Measurements from ENCODE around the gene PRKD2. TPM values are rescaled to one million over a fixed set of nuclear protein-coding genes. Genes with fewer than 3 reads are reported as not detected.

PRKD2 gene
- total RNA-seq, 4 donors from 2014 or later: 40.1 to 201 (median 53.5) TPM

GRCh38 chr19:46692918-46693722 is 23.8 kb downstream of the PRKD2 start:
- TF ChIP-seq CTCF (IDR thresholded peaks at IDR 0.05): no peak
- no peak for TF ChIP-seq EP300 (IDR thresholded peaks at IDR 0.05; ENCODE audit: low read depth)
- no peak for TF ChIP-seq POLR2A (IDR thresholded peaks at IDR 0.05)
- no peak for TF ChIP-seq POLR2AphosphoS5 (IDR thresholded peaks at IDR 0.05)
- DNase-seq: no peak

GRCh38 chr19:46691948-46692347 is 25.0 kb downstream of the PRKD2 start:
- in situ Hi-C loops (cut with MboI; ENCODE audit: low pct_ligation_motif_present in 1 of 4, low pct_unique_long_range_greater_than_20kb in 1 of 4, low sequenced_read_pairs in 3 of 4) (no loop called here), intact Hi-C loops (cut with DNase I; ENCODE audit: low total_unique reads) (no loop called here)
- whole genome bisulfite sequencing, 2 donors (ENCODE audit: low coverage in 1 of 2): 100% methylated on average over 2 of the region's 2 CpGs; no CpG with 5 or more reads in 1 of the 2 donors
- Histone ChIP-seq H3K9me3 (no peaks in the 10 kb centered on the region), H3K27me3 (no peaks in the 10 kb centered on the region), H3K4me1 (peaks cover 0 to 3% (median 1%) of the 10 kb centered on the region in 4 donors), H3K4me3 (no peak overlapping the region), H3K36me3 (peaks cover 0 to 93% (median 42%) of the 10 kb centered on the region in 4 donors), H3K27ac (no peak overlapping the region)
- TF ChIP-seq POLR2AphosphoS5 (IDR thresholded peaks at IDR 0.05): no peak
- no peak for TF ChIP-seq CTCF (IDR thresholded peaks at IDR 0.05)
- no peak for TF ChIP-seq EP300 (IDR thresholded peaks at IDR 0.05; ENCODE audit: low read depth)
- no peak for TF ChIP-seq POLR2A (IDR thresholded peaks at IDR 0.05)
- DNase-seq: no peak

More at GRCh38 chr19:46692918-46693722, 23.8 kb downstream of the PRKD2 start:
- Histone ChIP-seq H3K4me3 (no peak overlapping the region), H3K27me3 (no peaks in the 10 kb centered on the region), H3K9me3 (no peaks in the 10 kb centered on the region), H3K27ac (no peak overlapping the region), H3K4me1 (peaks cover 0 to 9% (median 6%) of the 10 kb centered on the region in 4 donors), H3K36me3 (peaks cover 0 to 82% (median 40%) of the 10 kb centered on the region in 4 donors)
- 93 to 100% methylated on average over 1 to 4 of the region's 4 CpGs for WGBS, 2 donors (ENCODE audit: low coverage in 1 of 2)
- in situ Hi-C loops (cut with MboI; ENCODE audit: low pct_ligation_motif_present in 1 of 4, low pct_unique_long_range_greater_than_20kb in 1 of 4, low sequenced_read_pairs in 3 of 4) (no loop called here), intact Hi-C loops (cut with DNase I; ENCODE audit: low total_unique reads) (no loop called here)

GRCh38 chr19:46691104-46691503 is 25.8 kb downstream of the PRKD2 start:
- in situ Hi-C loops (cut with MboI; ENCODE audit: low pct_ligation_motif_present in 1 of 4, low pct_unique_long_range_greater_than_20kb in 1 of 4, low sequenced_read_pairs in 3 of 4): no loop called here
- peaks cover 0 to 93% (median 41%) of the 10 kb centered on the region in 4 donors for H3K36me3 ChIP-seq

More at GRCh38 chr19:46691104-46691503, 25.8 kb downstream of the PRKD2 start:
- Histone ChIP-seq H3K4me3 (no peak overlapping the region), H3K27me3 (no peaks in the 10 kb centered on the region), H3K27ac (no peak overlapping the region), H3K9me3 (no peaks in the 10 kb centered on the region), H3K4me1 (no peaks in the 10 kb centered on the region)
- no peak for DNase-seq
- intact Hi-C loops (cut with DNase I; ENCODE audit: low total_unique reads): no loop called here
- TF ChIP-seq CTCF (IDR thresholded peaks at IDR 0.05): no peak
- no peak for TF ChIP-seq POLR2A (IDR thresholded peaks at IDR 0.05)
- TF ChIP-seq POLR2AphosphoS5 (IDR thresholded peaks at IDR 0.05): no peak
- 50 to 100% methylated on average over 1 to 2 of the region's 2 CpGs for WGBS, 2 donors (ENCODE audit: low coverage in 1 of 2)
